Astrocyte (in vitro differentiated cells and primary cell): ENCODE measurements around the gene PAK2.

Experiments used
- CTCF ChIP-seq: IDR thresholded peaks from 2 replicates; pipeline ENCODE4 v1.5.1; 2011; ENCODE audit warnings: low read depth, mild to moderate bottlenecking, inconsistent platforms, low read length, moderate library complexity; ENCODE audit not compliant: insufficient read depth
- EZH2 ChIP-seq: IDR thresholded peaks from 2 replicates; pipeline ENCODE4 v1.6.1; 2012; ENCODE audit warnings: mild to moderate bottlenecking, low read length, inconsistent platforms; ENCODE audit not compliant: insufficient read depth

- TF ChIP-seq CTCF, result no peak
- no peak for TF ChIP-seq EZH2
These were observed 42.4 kb upstream of the PAK2 start for GRCh38 chr3:196697270-196697669.
